GM12878 (cell line): Measurements from ENCODE around the gene CTPS1. TPM values are rescaled to one million over a fixed set of nuclear protein-coding genes. Genes with fewer than 3 reads are reported as not detected.

ENCODE experiments used
- ATAC-seq: fragments of 200-7000 bp; cut with Tn5 transposase; 3 replicates; pipeline ENCODE4 v1.9.1; 2020; ENCODE audit warnings: mild to moderate bottlenecking, moderate library complexity
- BruUV-seq: library from RNA; stranded (reverse); fragments of 400-500 nt; replicated peaks from 2 replicates; lab custom pipeline; 2021; lab: Mats Ljungman, UMichigan
- CTCF ChIA-PET: fragments of 300-600 bp; sonication (Branson Sonifier 250); formaldehyde crosslinking; extraction: SDS; loops from one replicate; lab custom pipeline; 2021; ENCODE audit warnings: inconsistent platforms; lab: Yijun Ruan, JAX
- POLR2A ChIA-PET: fragments of 350-600 bp; formaldehyde crosslinking; extraction: SDS; loops from one replicate; lab custom pipeline; 2021; ENCODE audit warnings: inconsistent platforms; lab: Charles Lee
- RAD21 ChIA-PET: fragments of 300-600 bp; sonication (Branson Sonifier 250); formaldehyde crosslinking; loops from one replicate; lab custom pipeline; 2023; ENCODE audit warnings: antibody characterized with exemption; ENCODE audit not compliant: unreplicated experiment; lab: Charles Lee
- SMC1A ChIA-PET: fragments of 300-600 bp; sonication (Branson Sonifier 250); formaldehyde crosslinking; loops from one replicate; lab custom pipeline; 2023; ENCODE audit not compliant: unreplicated experiment, uncharacterized antibody; lab: Charles Lee
- DNase-seq: peaks from one replicate; pipeline ENCODE4 v3.0.0-alpha.2; 2011; ENCODE audit warnings: low read depth, low spot score
- FAIRE-seq: peaks from 3 replicates; lab custom pipeline; 2011; peaks lifted over from hg19 to GRCh38; lab: Jason Lieb, UNC
- H2AFZ ChIP-seq: 2 replicates; pipeline ENCODE4 v1.6.0; 2011; ENCODE audit warnings: low read depth, low read length, control low read depth; ENCODE audit not compliant: control insufficient read depth
- H3K27ac ChIP-seq: 2 replicates; pipeline ENCODE4 v1.5.1; 2011; ENCODE audit warnings: control low read depth; ENCODE audit not compliant: control insufficient read depth, insufficient read depth
- H3K27me3 ChIP-seq, 2 experiments: replicated peaks in 1 of 2; 2 replicates each; pipeline versions ENCODE4 v1.6.0 to v1.6.1; 2011; ENCODE audit warnings: low read length in 1 of 2; ENCODE audit not compliant: control insufficient read depth in 2 of 2, insufficient read depth in 2 of 2
- H3K36me3 ChIP-seq, 2 experiments: 2 replicates each; pipeline ENCODE4 v1.5.1; 2011; ENCODE audit warnings: low read length in 1 of 2; ENCODE audit not compliant: control insufficient read depth in 2 of 2, insufficient read depth in 2 of 2
- H3K4me1 ChIP-seq: 2 replicates; pipeline ENCODE4 v1.6.1; 2011; ENCODE audit warnings: mild to moderate bottlenecking, low read length, moderate library complexity, mixed read lengths; ENCODE audit not compliant: control insufficient read depth, insufficient read depth
- H3K4me2 ChIP-seq: 2 replicates; pipeline ENCODE4 v1.6.0; 2011; ENCODE audit warnings: control low read depth; ENCODE audit not compliant: control insufficient read depth, insufficient read depth
- H3K4me3 ChIP-seq: fragments of 200-600 bp; sonication (generic); 2 replicates; pipeline ENCODE4 v1.5.1; 2016
- H3K79me2 ChIP-seq: 2 replicates; pipeline ENCODE4 v1.6.0; 2011; ENCODE audit warnings: low read length; ENCODE audit not compliant: control insufficient read depth, insufficient read depth
- H3K9ac ChIP-seq: 2 replicates; pipeline ENCODE4 v1.8.0; 2011; ENCODE audit warnings: low read length, control low read depth, mixed read lengths; ENCODE audit not compliant: control insufficient read depth, insufficient read depth
- H3K9me3 ChIP-seq: replicated peaks from 3 replicates; pipeline ENCODE4 v1.5.1; 2011; ENCODE audit warnings: mild to moderate bottlenecking, low read length; ENCODE audit not compliant: control insufficient read depth, insufficient read depth
- H4K20me1 ChIP-seq: 2 replicates; pipeline ENCODE4 v1.6.0; 2011; ENCODE audit not compliant: control insufficient read depth, insufficient read depth
- CHD1 ChIP-seq: IDR thresholded peaks from 2 replicates; pipeline ENCODE4 v1.6.1; 2012; ENCODE audit warnings: low read depth, low read length, improper control_type of control experiment
- MYC ChIP-seq: IDR thresholded peaks from 2 replicates; pipeline ENCODE4 v1.6.1; 2011; ENCODE audit warnings: mild to moderate bottlenecking, low read length, moderate library complexity, inconsistent platforms; ENCODE audit not compliant: insufficient read depth, insufficient replicate concordance, insufficient read length, severe bottlenecking
- YY1 ChIP-seq: IDR thresholded peaks from 2 replicates; pipeline ENCODE4 v1.6.1; 2011; ENCODE audit warnings: low read depth, mild to moderate bottlenecking, low read length
- ZBED1 ChIP-seq: IDR thresholded peaks from 2 replicates; pipeline ENCODE4 v1.6.1; 2016; ENCODE audit warnings: borderline replicate concordance
- ZSCAN29 ChIP-seq: fragments of 450-650 bp; IDR thresholded peaks from 2 replicates; pipeline ENCODE4 v1.6.1; 2017; ENCODE audit warnings: mild to moderate bottlenecking, moderate library complexity
- WGBS: methylation state at CpG from one replicate; pipeline ENCODE4 v1.1.6; 2016; ENCODE audit warnings: low lambda C conversion rate; ENCODE audit not compliant: insufficient replicate concordance, insufficient coverage; ENCODE audit errors: missing lambda C conversion rate; 5-methylcytosine and 5-hydroxymethylcytosine counted together
- in situ Hi-C: fragments of 300-500 bp; cut with MboI; formaldehyde crosslinking; loops from 9 replicates; pipeline ENCODE4 v1.14.3; 2018; ENCODE audit warnings: mixed read lengths
- intact Hi-C: fragments of 100-400 bp; cut with micrococcal nuclease; formaldehyde crosslinking; loops from one replicate; pipeline ENCODE4 v1.14.2; 2022; ENCODE audit not compliant: unreplicated experiment
- polyA plus RNA-seq, 11 experiments: library from polyadenylated mRNA; depleted of rRNA in 4 of 11; unstranded in 6 of 11; stranded (reverse) in 5 of 11; fragments of >200 nt; fragmentation: Nextera tagmentation in 4 of 11; fragmentation: Illumina TruSeq in 1 of 11; extraction: Ambion mirVana in 4 of 11; extraction: Trizol in 1 of 11; gene quantifications; 1 replicate in 1 of 11; 2 replicates in 10 of 11; pipeline versions ENCODE4 v1.2.1 to v1.2.3, GENCODE V29; 2011 to 2016; ENCODE audit warnings: inconsistent platforms in 2 of 11, missing spikeins in 2 of 11, low read depth in 1 of 11
- total RNA-seq, 4 experiments: library from RNA; depleted of rRNA in 3 of 4; stranded (reverse); fragments of >200 nt in 3 of 4; fragmentation: Illumina TruSeq in 1 of 4; extraction: Trizol in 1 of 4; gene quantifications; 2 replicates each; pipeline versions ENCODE4 v1.2.1 to v1.2.3, GENCODE V29; 2013 to 2021
- TF ChIP-seq, protein P1 (sequence below): IDR thresholded peaks from 2 replicates; pipeline ENCODE4 v1.6.1; 2012; ENCODE audit warnings: low read depth, low read length, improper control_type of control experiment

Gene CTPS1
- total and polyA plus RNA-seq, 10 of the 15 experiments (the other 5 are each of a cell fraction or from before 2014, with no cell fraction given) = 27.5 to 106 (median 62.8) TPM

DNA sequence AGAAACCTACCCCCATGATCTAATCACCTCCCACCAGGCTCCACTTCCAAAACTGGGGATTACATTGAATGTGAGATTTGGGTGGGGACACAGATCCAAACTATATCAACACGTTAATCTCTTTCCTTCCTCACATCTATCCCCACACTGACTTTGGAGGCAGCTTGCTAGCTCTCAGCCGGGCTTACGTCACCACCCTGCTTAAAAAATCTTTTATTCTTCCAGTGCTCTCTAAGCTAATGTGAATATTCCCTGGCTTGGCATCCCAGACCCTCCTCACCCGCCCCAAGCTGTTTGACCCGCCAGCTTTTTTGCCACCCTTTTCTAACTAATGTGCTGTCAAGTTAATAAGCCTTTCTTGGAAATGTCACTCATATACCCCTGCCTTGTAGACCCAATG, 47.9 kb upstream of the CTPS1 start:
- POLR2A ChIA-PET = no interaction called here
- Histone ChIP-seq H3K4me1 (no peaks in the 10 kb centered on the region), H3K36me3 (no peaks in the 10 kb centered on the region), H3K4me2 (no peak overlapping the region), H3K9ac (no peak overlapping the region), H3K79me2 (no peaks in the 10 kb centered on the region), H3K27ac (no peak overlapping the region), H3K27me3 (no peaks in the 10 kb centered on the region), H3K4me3 (no peak overlapping the region), H2AFZ (no peak overlapping the region), H3K9me3 (no peaks in the 10 kb centered on the region), H4K20me1 (no peaks in the 10 kb centered on the region)
- TF ChIP-seq, protein P1, sequence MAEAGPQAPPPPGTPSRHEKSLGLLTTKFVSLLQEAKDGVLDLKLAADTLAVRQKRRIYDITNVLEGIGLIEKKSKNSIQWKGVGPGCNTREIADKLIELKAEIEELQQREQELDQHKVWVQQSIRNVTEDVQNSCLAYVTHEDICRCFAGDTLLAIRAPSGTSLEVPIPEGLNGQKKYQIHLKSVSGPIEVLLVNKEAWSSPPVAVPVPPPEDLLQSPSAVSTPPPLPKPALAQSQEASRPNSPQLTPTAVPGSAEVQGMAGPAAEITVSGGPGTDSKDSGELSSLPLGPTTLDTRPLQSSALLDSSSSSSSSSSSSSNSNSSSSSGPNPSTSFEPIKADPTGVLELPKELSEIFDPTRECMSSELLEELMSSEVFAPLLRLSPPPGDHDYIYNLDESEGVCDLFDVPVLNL = no peak
- no peak for TF ChIP-seq ZSCAN29
- ATAC-seq (no peak), FAIRE-seq (no peak), DNase-seq (no peak)
- CTCF ChIA-PET = no interaction called here
- WGBS = 48% methylated on average over 5 of the region's 5 CpGs
- SMC1A ChIA-PET = no interaction called here
- RAD21 ChIA-PET = no interaction called here
- intact Hi-C loops = no loop called here
- in situ Hi-C loops = no loop called here
- no TSS peak for BruUV-seq

DNA sequence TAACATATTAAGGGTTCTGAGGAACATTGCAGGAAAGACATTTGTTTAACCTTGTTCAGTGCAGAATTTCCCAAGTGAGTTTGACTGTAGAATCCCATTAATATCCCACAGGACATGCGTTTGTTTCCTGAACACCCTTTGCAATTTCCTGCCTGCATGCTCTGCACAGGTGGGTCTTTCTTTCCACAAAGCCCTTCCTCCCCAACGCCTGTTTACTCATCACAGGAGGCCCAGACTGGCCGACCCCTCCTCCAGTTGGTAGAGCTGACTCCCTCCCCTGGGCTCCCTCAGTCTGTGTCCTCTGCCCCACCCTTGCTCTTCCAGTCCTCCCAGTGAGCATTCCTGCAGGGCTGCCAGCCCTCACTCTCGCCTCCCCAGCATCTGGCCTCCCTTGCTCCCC, 47.5 kb upstream of the CTPS1 start:
- Histone ChIP-seq H3K27ac (no peak overlapping the region), H3K9me3 (no peaks in the 10 kb centered on the region), H3K9ac (no peak overlapping the region), H3K79me2 (no peaks in the 10 kb centered on the region), H3K36me3 (no peaks in the 10 kb centered on the region), H2AFZ (no peak overlapping the region), H3K27me3 (no peaks in the 10 kb centered on the region), H3K4me2 (no peak overlapping the region), H3K4me1 (no peaks in the 10 kb centered on the region), H4K20me1 (no peaks in the 10 kb centered on the region), H3K4me3 (no peak overlapping the region)
- FAIRE-seq (no peak), ATAC-seq (no peak), DNase-seq (no peak)
- ChIA-PET SMC1A (interaction anchor here (1.2 kb wide), 1 partner anchor 24 kb away, joined by 3 read pairs; no protein-coding TSS in a partner anchor), CTCF (no interaction called here), POLR2A (no interaction called here), RAD21 (no interaction called here)
- BruUV-seq = no TSS peak
- in situ Hi-C loops (no loop called here), intact Hi-C loops (no loop called here)
- 7% methylated on average over 4 of the region's 4 CpGs for WGBS
- TF ChIP-seq CHD1 = no peak
- TF ChIP-seq ZBED1 = no peak
- no peak for TF ChIP-seq MYC
- TF ChIP-seq YY1 = no peak
